Pons (tissue), 1 donor: ENCODE measurements around the gene SV2C.
"Not testable (repeated sequence)": the region's sequence is repeated elsewhere in the genome, so short reads cannot be mapped to it uniquely, and the experiment has no call there.

ENCODE experiments used
- DNase-seq: peaks from one replicate; pipeline ENCODE4 v3.0.0-alpha.2; 2016; ENCODE audit warnings: low spot score

The SV2C gene

GRCh38 chr5:76082772-76083554, at the start of gene SV2C:
SV2C (plus strand) TSS chr5:76083383; CDS start chr5:76131751, 48,368 bp downstream.
- no peak for DNase-seq

GRCh38 chr5:76037736-76038151, 45.4 kb upstream of the SV2C start:
- not testable (repeated sequence) for DNase-seq

GRCh38 chr5:76038212-76038611, 45.0 kb upstream of the SV2C start:
- no peak for DNase-seq

- no peak for DNase-seq
Measured at GRCh38 chr5:76040806-76041205, 42.4 kb upstream of the SV2C start.

GRCh38 chr5:76041863-76042262, 41.3 kb upstream of the SV2C start:
- DNase-seq, result no peak

GRCh38 chr5:76046741-76047140, 36.4 kb upstream of the SV2C start:
- DNase-seq, result no peak

GRCh38 chr5:76050134-76050533, 33.0 kb upstream of the SV2C start:
- DNase-seq, result no peak

GRCh38 chr5:76062502-76063041, 20.6 kb upstream of the SV2C start:
- no peak for DNase-seq

GRCh38 chr5:76065258-76065657, 17.9 kb upstream of the SV2C start:
- no peak for DNase-seq

- DNase-seq, result no peak
Measured at GRCh38 chr5:76069061-76069735, 14.0 kb upstream of the SV2C start.

GRCh38 chr5:76074487-76075065, 8.6 kb upstream of the SV2C start:
- no peak for DNase-seq

- no peak for DNase-seq
Measured at GRCh38 chr5:76081811-76082771, 1.1 kb upstream of the SV2C start.

- no peak for DNase-seq
Measured at GRCh38 chr5:76083555-76084495, 642 bp downstream of the SV2C start.

GRCh38 chr5:76084496-76085242, 1.5 kb downstream of the SV2C start:
- DNase-seq, result no peak

GRCh38 chr5:76085243-76085579, 2.0 kb downstream of the SV2C start:
- no peak for DNase-seq

- no peak for DNase-seq
Measured at GRCh38 chr5:76086095-76086494, 2.9 kb downstream of the SV2C start.

- not testable (repeated sequence) for DNase-seq
Measured at GRCh38 chr5:76089156-76089555, 6.0 kb downstream of the SV2C start.

- DNase-seq, result no peak
Measured at GRCh38 chr5:76091351-76091750, 8.2 kb downstream of the SV2C start.

- no peak for DNase-seq
Measured at GRCh38 chr5:76099286-76099702, 16.1 kb downstream of the SV2C start.

- DNase-seq, result no peak
Measured at GRCh38 chr5:76099756-76100155, 16.6 kb downstream of the SV2C start.
